Epidermal melanocyte (primary cell): ENCODE measurements around the gene FCHSD2.
"Not testable (repeated sequence)": the region's sequence is repeated elsewhere in the genome, so short reads cannot be mapped to it uniquely, and the experiment has no call there.

Experiments used
- DNase-seq: peaks from one replicate; pipeline ENCODE4 v3.0.0; 2011; ENCODE audit warnings: low spot score; ENCODE audit not compliant: insufficient read length

Gene FCHSD2

DNA sequence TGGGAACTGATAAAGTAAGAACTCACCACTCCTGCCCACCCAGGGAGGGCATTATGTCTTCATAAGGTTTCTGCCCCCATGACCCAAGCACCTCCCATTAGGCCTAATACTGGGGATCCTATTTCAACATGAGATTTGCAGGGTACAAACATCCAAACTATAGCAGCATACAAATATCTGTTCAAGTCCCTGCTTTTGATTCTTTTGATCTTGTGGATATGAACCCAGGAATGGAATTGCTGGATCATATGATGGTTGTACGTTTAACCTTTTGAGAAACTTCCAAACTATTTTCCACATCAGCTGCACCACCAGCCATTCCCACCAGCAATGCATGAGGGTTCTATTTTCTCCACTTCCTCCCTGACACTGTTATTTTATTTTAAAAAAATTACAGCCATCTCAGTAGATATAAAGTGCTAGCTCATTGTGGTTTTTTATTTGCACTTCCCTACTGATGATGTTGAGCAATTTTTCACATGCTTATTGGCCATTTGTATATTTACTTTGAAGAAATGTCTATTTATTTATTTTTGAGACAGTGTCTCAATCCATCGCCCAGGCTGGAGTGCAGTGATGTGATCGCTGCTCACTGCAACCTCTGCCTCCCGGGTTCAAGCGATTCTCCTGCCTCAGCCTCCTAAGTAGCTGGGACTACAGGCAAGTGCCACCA, 335.0 kb downstream of the FCHSD2 start:
- peak; percentile 5 for DNase-seq

DNA sequence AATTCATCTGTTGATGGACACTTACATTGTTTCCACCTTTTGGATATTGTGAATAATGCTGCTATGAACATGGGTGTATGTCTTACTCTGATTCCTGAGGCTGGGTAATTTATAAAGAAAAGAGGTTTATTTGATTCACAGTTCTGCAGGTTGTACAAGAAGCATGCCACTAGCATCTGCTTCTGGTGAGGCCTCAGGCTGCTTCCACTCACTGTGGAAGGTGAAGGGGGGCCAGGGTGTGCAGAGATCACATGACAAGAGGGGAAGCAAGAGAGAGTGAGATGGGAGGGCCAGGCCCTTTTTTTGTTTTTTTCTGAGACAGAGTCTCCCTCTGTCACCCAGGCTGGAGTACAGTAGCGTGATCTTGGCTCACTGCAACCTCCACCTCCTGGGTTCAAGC, 335.7 kb downstream of the FCHSD2 start:
- not testable (repeated sequence) for DNase-seq

DNA sequence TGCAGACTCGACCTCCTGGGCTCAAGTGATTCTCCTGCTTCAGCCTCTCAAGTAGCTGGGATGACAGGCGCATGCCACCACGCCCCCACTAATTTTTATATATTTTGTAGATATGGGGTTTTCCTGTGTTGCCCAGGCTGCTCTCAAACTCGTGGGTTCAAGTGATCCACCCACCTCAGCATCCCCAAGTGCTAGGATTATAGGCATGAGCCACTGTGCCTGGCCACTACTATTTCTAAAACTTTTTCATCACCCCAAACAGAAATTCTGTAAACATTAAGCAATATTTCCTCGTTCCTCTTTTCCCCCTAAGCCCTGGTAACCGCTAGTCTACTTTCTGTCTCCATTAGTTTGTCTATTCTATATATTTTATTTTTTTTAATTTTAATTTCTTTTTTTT, 336.9 kb downstream of the FCHSD2 start:
- no peak for DNase-seq

DNA sequence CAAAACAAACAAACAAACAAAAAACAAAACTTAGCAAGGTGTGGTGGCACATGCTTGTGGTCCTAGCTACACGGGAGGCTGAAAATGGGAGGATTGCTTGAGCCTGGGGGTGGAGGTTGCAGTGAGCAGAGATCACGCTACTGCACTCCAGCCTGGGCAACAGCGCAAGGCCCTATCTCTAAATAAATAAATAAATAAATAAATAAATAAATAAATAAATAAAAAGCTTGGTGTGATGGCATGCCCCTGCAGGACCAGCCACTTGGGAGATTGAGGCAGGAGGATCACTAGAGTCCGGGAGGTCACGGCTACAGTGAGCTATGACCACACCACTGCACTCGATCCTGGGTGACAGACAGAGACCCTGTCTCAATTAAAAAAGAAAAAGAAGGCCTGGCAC, 339.3 kb downstream of the FCHSD2 start:
- DNase-seq, result no peak

DNA sequence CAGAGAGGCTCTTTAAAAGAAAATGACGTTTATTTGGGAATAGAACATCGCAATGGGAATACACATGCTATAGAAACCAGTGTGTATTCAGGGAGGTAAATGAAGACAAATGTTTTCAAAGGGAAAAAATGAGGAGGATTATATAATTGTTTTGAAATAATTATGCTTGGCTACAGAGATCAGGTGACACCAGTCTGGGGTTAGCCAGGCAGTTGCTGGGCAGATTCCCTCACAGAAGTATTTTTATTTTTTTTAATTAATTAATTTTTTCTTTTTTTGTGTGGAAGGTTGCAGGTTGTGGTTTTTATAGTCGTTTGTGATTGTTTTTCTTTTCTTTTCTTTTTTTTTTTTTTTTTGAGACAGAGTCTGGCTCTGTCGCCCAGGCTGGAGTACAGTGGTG, 342.7 kb downstream of the FCHSD2 start:
- DNase-seq, result peak; percentile 14

DNA sequence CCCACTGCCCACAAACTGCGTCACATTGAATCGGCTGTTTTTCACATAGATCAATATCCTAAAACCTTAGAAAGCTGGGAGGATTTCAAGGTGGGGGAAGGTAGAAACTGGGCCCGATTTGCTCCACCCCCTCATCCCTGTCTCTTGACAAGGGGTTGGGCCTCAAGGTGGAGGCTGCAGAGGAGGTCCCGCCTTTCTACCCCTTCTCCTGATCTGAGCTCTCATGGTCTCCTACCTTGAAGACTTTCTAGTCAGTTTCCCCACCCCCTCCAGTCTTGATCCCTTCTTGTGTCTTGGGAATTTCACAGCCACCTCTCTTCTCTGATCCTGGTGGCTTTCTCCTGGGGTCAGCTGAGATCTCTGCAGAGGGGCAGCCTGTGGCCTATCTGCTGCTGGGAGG, 343.8 kb downstream of the FCHSD2 start:
- no peak for DNase-seq

DNA sequence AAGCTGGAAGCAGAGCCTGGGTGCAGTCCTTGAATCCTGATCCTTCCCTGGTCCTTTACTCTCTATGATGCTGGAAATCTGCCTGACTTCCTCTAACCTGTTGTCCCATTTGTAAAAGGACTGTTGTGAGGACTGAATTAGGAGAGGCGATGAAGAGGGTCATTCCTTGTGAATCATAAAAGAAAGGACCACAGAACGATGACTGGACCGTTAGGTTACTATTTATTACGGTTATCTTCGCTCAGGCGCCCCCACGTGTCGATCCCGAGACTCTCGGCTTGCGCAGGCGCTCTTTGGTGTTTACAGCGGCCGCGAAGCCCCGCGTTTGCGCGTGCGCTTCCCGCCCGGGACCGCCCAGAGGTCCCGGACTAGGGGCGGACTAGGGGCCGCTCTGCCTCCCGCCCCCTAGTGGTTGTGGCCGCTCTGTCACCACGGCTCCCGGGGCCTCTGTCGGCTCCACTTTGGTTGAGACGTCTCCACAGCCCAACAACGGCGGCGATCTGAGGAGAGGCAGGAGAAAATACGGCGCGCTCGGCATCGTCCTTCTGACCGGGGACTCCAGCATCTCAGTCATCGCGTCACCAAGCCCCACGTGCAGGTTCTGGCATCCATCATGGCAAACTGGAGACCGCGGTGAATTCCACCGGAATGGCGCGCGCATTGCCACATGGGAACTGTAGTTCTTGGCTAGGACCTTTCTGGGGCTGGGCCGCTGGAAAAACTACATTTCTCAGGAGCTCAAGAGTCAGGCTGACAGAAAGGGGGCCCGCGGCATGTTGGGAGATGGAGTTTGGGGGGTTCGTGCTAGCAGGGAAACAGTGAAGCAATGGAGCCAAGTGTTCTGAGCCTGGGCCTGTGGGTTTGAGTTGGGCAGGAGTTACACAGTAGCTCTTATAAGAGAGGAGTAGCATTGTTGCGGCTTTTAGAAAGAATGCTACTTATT, 348.4 kb downstream of the FCHSD2 start, which contains the start of gene STARD10:
STARD10 (minus strand) TSS at position 623 of the 943 bp plus-strand sequence. CDS start 12,866 bp downstream, outside the sequence.
- peak; percentile 95 for DNase-seq

DNA sequence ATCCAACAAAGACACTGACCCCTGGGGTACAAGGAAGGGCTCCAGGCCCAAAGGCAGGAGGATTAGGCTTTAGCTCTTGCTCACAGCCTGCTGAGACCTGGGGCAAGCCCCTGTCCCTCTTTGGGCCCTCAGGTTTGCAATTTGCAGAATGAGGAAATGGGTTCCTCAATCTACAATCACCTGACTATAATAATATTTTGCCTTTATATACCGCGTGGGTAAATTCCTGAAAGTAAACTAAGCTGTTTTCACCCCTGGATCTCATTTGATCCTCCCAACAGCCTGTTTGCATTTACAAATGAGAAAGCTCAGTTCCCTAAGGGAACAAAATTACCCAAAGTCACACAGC, 349.1 kb downstream of the FCHSD2 start:
- no peak for DNase-seq

DNA sequence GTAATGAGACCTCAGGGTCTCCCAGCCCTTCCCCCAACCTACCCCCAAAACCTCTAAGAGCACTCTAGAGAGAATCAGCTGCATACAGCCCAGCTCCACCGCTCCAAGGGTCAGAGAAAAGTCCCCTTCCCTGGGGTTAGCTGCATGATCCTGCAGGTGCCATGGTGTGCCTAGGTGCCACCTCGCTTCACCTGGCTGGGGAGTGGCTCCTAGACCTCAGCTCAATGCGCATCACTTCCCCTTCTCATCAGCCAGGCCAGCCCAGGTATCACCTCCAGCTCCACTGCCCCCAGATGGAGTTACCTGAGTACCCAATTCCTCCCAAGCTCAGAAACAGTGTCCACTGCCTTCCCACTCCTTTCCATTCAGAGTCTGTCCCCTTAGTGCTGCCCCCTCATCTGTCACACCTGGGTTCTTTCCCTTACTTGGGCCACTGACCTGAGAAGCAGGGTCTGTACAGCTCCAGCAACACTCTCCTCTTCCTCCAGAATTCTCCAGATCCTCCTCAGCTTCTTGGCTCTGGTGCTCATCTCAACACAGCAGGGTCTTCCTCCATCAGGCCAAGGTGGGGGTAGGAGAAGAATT, 349.6 kb downstream of the FCHSD2 start:
- no peak for DNase-seq

DNA sequence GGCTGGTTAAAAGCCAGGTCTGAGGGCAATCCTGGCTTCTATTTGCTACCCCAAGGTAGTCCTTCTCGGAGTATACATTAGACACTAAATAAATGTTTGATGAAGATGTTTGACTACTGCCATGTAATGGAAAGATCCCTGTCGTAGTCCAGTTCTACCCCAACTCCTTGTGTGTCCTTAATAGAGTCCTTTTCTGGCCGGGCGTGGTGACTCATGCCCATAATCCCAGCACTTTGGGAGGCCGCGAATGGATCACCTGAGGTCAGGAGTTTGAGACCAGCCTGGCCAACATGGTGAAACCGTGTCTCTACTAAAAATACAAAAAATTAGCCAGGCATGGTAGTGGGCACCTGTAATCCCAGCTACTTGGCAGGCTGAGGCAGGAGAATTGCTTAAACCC, 350.9 kb downstream of the FCHSD2 start:
- DNase-seq, result not testable (repeated sequence)

DNA sequence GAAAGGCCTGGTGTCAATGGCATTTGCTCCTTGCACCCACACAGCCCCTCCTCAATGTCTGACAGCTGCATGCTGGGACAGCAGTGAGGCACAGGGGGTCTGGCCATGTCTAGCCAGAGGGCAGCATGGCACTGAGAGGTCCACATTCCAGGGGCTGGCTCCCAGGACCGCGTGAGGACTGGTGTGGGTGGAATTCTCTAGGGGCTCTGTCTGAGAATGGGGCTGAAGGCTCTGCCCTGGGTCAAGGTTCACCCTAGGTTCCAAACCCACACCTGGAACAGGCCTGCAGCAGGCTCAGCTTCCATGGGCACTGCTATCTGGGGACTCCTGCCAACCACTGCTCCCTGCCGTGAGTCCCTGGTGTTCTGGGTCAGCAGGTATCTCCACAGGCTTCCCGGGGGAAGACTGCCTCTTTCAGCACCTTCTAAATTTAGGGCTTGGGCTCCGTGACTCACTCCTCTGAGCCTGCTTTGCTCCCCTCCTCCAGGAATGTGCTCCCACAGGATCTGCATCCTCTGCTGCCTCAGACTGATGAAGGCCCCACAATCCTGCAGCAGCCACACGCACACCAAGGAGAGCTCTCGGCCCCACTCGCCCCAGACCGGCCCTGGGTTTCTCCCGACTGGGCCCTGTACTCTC, 352.5 kb downstream of the FCHSD2 start:
- DNase-seq, result peak; percentile 18

DNA sequence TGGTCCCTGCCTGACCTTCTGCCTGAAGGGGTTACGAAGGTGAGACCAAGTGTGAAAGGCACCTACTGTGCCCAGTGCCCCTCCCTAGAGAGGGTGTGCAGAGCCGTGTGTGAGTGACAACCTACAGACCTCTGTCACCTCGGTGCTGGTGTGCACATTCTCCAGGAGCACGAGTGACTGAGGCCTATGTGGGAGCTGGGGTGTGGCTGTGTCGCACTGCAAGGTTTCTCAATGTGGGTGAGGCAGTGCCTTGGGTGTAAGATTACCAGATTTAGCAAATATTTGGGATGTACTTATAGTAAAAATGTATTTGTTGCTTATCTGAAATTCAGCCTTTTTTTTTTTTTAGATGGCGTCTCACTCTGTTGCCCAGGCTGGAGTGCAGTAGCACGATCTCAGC, 353.9 kb downstream of the FCHSD2 start:
- DNase-seq, result peak; percentile 5

DNA sequence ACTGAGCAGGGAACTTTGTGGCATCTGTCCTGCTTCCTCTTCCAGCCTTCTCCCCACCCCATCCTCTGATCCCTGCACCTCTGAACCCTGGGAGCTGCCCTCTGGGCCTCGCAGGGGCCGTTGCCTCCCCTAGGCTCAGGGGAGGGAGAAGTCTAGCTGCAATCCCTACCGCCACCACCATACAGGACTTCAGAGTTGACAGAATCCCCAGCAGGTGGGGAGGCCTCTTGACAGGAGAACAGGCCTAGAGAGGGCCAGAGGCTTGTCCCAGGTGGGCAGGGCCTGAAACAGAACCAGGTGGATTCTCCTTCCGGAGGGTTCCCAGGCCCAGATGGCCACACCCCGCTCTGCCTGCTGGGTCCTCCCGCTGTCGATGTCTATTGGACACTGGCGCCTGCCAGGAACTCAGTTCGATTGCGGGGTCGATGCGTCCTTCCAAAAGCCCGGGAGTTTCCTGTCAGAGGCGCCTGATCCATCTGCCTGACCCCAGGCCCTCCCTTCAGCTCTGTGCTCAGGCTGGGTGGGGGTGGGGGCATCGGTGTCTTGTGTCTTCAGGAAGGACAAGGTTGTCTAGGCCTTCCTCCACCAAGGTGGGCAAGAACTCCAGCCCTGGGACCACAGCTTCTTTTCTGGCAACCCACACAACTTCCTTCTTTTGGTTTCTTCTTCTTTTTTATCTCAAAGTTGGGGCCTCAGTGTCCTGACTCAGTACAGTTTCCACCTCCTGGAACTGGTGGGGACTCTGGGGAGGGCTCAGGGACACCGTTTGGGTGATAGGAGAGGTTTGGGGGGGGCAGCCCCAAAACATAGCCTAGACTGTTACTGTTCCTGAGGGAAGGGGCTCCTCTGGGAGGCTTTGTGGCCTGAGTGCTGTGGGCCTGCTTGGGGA, 354.7 kb downstream of the FCHSD2 start:
- DNase-seq, result peak; percentile 8
